GM19023 (cell line): ENCODE measurements around the gene SSU72.

Source experiments
- ATAC-seq: cut with Tn5 transposase; IDR thresholded peaks from one replicate; pipeline ENCODE4 v1.9.1; 2021; ENCODE audit warnings: mild to moderate bottlenecking, moderate library complexity; ENCODE audit not compliant: unreplicated experiment

The SSU72 gene

GRCh38 chr1:1612104-1612400 is 37.4 kb upstream of the SSU72 start:
- ATAC-seq: no peak

GRCh38 chr1:1610796-1611195 is 36.1 kb upstream of the SSU72 start:
- no peak for ATAC-seq

- no peak for ATAC-seq
These were observed 35.3 kb upstream of the SSU72 start for GRCh38 chr1:1609822-1610485.

DNA sequence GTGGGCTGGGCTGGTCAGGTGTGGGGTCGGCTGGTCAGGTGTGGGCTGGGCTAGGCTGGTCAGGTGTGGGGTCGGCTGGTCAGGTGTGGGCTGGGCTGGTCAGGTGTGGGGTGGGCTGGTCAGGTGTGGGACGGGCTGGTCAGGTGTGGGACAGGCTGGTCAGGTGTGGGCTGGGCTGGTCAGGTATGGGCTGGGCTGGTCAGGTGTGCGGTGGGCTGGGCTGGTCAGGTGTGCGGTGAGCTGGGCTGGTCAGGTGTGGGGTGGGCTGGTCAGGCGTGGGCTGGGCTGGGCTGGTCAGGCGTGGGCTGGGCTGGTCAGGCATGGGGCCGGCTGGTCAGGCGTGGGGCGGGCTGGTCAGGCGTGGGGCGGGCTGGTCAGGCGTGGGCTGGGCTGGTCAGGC is 31.6 kb upstream of the SSU72 start:
- ATAC-seq: no peak

GRCh38 chr1:1605724-1606123 is 31.1 kb upstream of the SSU72 start:
- ATAC-seq: no peak

DNA sequence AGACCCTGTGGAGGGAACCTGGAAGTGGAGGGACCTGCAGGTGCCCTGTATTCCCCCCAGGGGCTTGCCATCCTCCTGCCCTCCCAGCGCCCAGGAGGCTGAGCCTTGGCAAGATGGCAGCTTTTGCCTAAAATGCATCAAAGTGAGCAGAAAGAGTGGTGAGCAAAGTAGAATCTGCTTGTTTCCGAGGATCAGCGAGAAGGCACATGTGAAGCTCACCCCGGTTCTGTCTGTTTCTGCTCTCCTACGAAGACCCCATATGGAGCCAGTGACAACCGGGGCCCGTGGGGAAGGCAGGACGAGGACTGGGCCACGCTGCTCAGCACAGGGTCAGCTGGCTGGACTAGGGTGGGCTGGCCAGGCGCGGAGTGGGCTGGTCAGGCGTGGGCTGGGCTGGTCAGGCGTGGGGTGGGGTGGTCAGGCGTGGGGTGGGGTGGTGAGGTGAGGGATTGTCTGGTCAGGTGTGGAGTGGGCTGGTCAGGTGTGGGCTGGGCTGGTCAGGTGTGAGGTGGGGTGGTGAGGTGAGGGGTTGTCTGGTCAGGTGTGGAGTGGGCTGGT is 30.4 kb upstream of the SSU72 start:
- ATAC-seq: no peak

DNA sequence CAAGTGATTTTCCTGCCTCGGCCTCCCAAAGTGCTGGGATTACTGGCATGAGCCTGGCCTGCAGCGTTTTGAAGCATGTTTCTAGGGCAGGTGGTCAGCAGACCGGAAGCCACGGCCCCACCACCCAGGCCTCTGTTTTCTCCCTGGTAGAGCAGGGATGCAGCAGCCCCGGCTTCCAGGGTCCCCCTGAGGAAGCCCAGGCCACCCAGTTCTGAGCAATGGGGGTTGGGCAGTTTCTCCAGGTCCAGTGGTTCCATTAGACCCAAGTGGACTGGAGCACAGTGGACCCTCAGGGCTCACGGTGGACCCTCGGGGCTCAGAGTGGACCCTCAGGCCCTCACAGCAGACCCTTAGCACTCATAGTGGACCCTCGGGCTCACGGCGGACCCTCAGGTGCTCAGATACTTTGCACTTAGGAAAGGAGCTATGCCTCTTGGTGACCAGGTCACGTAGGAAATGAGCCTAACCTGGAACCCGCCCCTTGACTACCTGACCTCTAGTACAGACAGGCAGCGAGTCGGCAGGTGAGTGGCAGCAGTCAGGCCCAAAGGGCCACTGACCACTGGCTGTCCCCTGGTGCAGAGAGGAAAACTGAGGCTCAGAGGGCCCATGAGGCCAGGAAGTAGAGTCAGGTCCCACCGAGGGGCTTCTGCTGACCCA is 29.8 kb upstream of the SSU72 start:
- ATAC-seq: no peak

GRCh38 chr1:1603671-1604373 is 29.2 kb upstream of the SSU72 start:
- no peak for ATAC-seq

- no peak for ATAC-seq
These were observed 28.4 kb upstream of the SSU72 start for GRCh38 chr1:1602968-1603506.

GRCh38 chr1:1602304-1602967 is 27.8 kb upstream of the SSU72 start:
- ATAC-seq: no peak

DNA sequence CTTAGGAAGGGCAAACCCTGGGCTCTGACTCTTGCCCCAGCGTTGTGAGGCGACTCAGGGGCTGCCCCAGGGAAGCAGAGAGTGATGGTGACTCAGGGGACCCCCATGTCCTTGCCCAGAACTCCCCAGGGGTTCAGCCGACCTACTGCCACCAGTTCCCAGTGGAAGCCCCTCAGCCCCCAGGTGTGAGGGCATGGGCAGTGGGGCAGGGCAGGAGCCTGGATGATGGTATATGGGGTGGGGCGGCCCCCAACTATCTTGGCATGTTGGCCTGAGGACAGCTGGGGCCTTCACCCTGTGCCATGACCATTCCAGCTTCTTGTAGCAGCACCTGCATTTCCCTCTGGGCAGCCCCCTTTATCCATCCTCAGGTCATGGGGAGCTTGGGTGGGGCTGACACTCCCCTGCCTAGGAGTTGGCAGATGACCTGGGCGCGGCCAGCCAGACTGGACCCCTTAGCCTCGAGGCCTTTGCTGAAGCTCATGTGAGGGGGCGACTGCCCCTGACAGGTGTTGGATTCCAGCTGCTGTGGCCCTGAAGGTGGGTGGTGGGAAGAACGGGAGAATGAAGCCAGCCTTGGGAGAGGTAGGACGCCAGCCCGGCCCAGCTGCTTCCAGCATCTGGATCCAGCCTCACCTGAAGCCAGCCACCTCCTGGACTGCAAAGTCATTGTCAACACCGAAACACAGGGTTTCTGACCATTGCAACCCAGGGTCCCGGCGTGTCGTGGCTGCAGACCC is 27.1 kb upstream of the SSU72 start:
- ATAC-seq: no peak

GRCh38 chr1:1600861-1601563 is 26.3 kb upstream of the SSU72 start:
- ATAC-seq: no peak

GRCh38 chr1:1599935-1600860 is 25.5 kb upstream of the SSU72 start, which contains the start of gene FNDC10:
Gene FNDC10 (minus strand): TSS chr1:1600135. CDS start chr1:1600015, 120 bp downstream.
- ATAC-seq: no peak

DNA sequence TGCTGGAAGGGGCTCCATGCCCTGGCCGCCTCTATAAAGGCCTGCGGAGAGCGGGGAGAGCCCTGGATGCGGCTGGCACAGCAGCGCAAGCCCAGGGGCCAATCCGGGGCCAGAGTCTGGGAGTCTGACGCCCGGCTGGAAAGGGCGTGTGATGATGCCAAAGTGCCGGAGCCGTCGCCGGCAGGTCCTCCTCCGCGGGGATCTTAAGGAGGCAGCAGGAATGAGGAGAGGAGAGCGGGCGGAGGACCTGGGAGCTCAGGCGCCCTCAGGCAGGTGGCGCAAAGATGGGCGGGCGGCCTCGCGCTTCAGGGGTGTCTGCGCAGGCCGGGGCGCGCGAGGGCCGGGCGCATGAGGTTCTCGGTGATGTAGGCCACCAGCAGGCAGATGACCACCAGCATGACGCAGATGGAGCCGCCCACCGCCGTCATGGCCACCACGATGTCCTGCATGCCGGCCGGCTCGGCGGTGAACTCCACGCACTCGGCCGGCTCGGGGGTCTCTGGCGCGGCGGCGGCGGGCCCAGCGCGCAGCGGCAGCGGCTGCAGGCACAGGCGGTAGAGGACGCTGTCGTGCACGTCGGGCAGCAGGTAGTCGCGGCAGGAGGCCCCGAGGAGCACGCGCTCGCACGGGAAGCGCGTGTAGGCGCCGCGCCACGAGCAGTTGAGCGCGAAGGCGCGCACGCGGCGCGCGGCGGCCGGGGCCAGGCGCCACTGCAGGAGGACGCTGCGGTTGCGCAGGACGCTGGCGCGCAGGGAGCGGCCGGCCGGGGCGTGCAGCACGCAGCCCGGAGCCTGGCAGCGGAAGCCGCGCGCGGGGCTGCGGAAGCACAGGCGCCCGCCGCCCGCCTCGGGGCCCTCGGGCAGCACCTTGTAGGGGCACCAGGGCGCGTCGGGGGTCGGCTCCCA is 24.6 kb upstream of the SSU72 start:
- no peak for ATAC-seq

GRCh38 chr1:1598720-1599029 is 24.0 kb upstream of the SSU72 start:
- no peak for ATAC-seq

DNA sequence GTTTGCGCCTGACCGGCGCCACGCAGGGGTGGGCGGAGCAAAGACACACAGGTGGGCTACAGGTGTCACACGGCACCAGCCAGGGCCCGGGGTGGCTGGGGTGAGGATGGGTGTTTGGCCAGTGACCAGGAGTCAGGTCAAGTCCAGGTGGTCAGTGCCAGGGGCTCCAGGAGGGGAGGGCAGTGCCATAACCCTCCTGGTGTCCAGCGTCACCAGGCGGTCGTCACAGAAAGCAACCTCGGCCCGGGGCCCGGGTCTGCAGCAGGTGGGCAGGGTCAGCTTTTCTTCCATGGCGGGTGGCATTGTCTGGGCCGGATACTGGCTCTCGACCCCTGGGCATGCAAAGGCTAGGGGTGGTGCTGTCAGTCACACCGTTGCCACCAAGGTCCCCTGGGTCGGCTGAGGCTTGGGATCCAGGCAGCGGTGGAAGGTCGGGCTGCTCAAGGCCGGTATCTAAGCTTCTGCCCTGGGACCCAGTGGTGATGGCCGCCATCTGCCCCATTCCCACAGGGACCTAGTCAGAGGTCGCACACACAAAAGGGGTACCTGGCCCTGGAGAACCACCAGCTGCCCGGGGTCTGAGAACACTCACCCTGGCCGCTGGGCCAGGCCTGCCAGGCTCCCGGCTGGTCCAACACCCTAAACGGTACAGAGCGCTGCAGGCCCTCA is 23.5 kb upstream of the SSU72 start:
- no peak for ATAC-seq

- no peak for ATAC-seq
These were observed 22.7 kb upstream of the SSU72 start for GRCh38 chr1:1597275-1597930.
